ENCODE data around the gene CPLX3. TPM values are rescaled to one million over a fixed set of nuclear protein-coding genes. Genes with fewer than 3 reads are reported as not detected.

CPLX3 gene
- total RNA-seq, 1 experiment from 2014 or later: not detected

GRCh38 chr15:74864296-74864695 lies 37.9 kb downstream of the CPLX3 start:
- Histone ChIP-seq H3K4ac (ENCODE audit: low read depth, low read length) (no peak overlapping the region), H2BK120ac (ENCODE audit: low read depth, low read length, poor library complexity, severe bottlenecking) (no peak overlapping the region), H3K23ac (ENCODE audit: insufficient read length, low read depth, low read length) (no peak overlapping the region), H3K27ac (ENCODE audit: insufficient read length, low read depth, low read length) (no peak overlapping the region), H2AFZ (ENCODE audit: low read length) (no peak overlapping the region), H2BK5ac (ENCODE audit: insufficient read length, low read length) (no peak overlapping the region), H2BK15ac (ENCODE audit: low read depth, low read length) (no peak overlapping the region), H4K20me1 (ENCODE audit: control insufficient read depth, insufficient read depth, insufficient read length) (peaks cover 3% of the 10 kb centered on the region), H4K5ac (ENCODE audit: insufficient read length, low read depth, low read length) (no peak overlapping the region), H3K27me3 (ENCODE audit: insufficient read depth, low read length) (no peaks in the 10 kb centered on the region), H3K23me2 (ENCODE audit: insufficient read length, low read depth, low read length, poor library complexity, severe bottlenecking) (no peaks in the 10 kb centered on the region), H3K18ac (ENCODE audit: insufficient read length, low read depth, low read length) (no peak overlapping the region), H4K91ac (ENCODE audit: insufficient read length, low read depth, low read length) (no peak overlapping the region), H3T11ph (ENCODE audit: low read length) (no peak overlapping the region), H3K79me2 (ENCODE audit: insufficient read depth, low read length) (peaks cover 9% of the 10 kb centered on the region; the same call in 1 of the 2 replicates), H3K9me3 (ENCODE audit: control insufficient read depth, low read depth, low read length) (no peaks in the 10 kb centered on the region), H3K56ac (ENCODE audit: insufficient read length, low read depth, low read length) (no peak overlapping the region), H3K9ac (ENCODE audit: extremely low read depth, insufficient read length, low read length) (no peak overlapping the region), H2BK20ac (ENCODE audit: low read depth, low read length, poor library complexity, severe bottlenecking) (no peak overlapping the region), H2AK5ac (ENCODE audit: insufficient read length, low read length) (no peak overlapping the region), H2BK12ac (ENCODE audit: insufficient read length, low read depth, low read length) (no peak overlapping the region), H4K8ac (replicated peaks; ENCODE audit: insufficient read length, low read depth, low read length) (no peak overlapping the region), H3K14ac (ENCODE audit: insufficient read depth, low read length) (no peak overlapping the region), H3K79me1 (ENCODE audit: insufficient read depth, low read depth, low read length, poor library complexity, severe bottlenecking) (no peaks in the 10 kb centered on the region), H3K4me2 (ENCODE audit: insufficient read depth, insufficient read length, low read length) (no peak overlapping the region), H3K4me1 (ENCODE audit: insufficient read depth, low read length) (no peaks in the 10 kb centered on the region)
- no peak for TF ChIP-seq CTCF (conservative IDR thresholded peaks at IDR 0.05)
- peaks cover 6 to 18% (median 17%) of the 10 kb centered on the region in 3 experiments for H3K36me3 Mint-ChIP-seq (ENCODE audit: insufficient read depth in 1 of 3, low read depth in 3 of 3)
- H3K27ac Mint-ChIP-seq: peak overlapping the region in 2 of 3 experiments; percentile 26 to 56; a peak in 4 of 7 replicates
- DNase-seq: no peak
- H3K9me3 Mint-ChIP-seq: peaks cover 4% of the 10 kb centered on the region in 2 experiments; a peak in 3 of 5 replicates
- WGBS (ENCODE audit: extremely low coverage, insufficient read length, low lambda C conversion rate): no CpG with 5 or more reads among the region's 6 CpGs
- peaks cover 0 to 6% of the 10 kb centered on the region in 2 experiments; a peak in 1 of 4 replicates for H3K4me1 Mint-ChIP-seq
- no peak overlapping the region for H3K4me3 Mint-ChIP-seq
- no peaks in the 10 kb centered on the region for H3K27me3 Mint-ChIP-seq (ENCODE audit: low read depth)

Measured in H9 (cell line).